Stimulated activated naive CD8-positive, alpha-beta T cell treated with anti-CD3 and anti-CD28 coated beads, Interleukin-15, amount 100 ng/mL, for 72 hours (primary cell): ENCODE results near the gene SLC6A4.

ENCODE experiments used
- ATAC-seq: fragments of 150-1000 bp; cut with Tn5 transposase; 2 replicates; pipeline ENCODE4 v1.10.0; 2021; ENCODE audit warnings: mild to moderate bottlenecking, moderate library complexity
- DNase-seq, 2 donors: peaks; one replicate each; pipeline ENCODE4 v3.0.0; 2021 to 2022
- H3K27ac Mint-ChIP-seq, 2 donors: one replicate each; pipeline ENCODE4 v1.8.0; 2022; ENCODE audit warnings: mild to moderate bottlenecking in 2 of 2, mixed read lengths in 2 of 2, moderate library complexity in 2 of 2
- H3K27me3 Mint-ChIP-seq: one replicate; pipeline ENCODE4 v1.8.0; 2022; ENCODE audit warnings: mixed read lengths
- H3K4me1 Mint-ChIP-seq: one replicate; pipeline ENCODE4 v1.8.0; 2022; ENCODE audit warnings: mild to moderate bottlenecking, mixed read lengths
- H3K4me3 Mint-ChIP-seq, 2 donors: one replicate each; pipeline ENCODE4 v1.8.0; 2022; ENCODE audit warnings: mild to moderate bottlenecking in 2 of 2, mixed read lengths in 2 of 2, moderate library complexity in 1 of 2
- H3K9me3 Mint-ChIP-seq, 2 donors: one replicate each; pipeline ENCODE4 v1.8.0; 2022; ENCODE audit warnings: mixed read lengths in 2 of 2

The SLC6A4 gene

DNA sequence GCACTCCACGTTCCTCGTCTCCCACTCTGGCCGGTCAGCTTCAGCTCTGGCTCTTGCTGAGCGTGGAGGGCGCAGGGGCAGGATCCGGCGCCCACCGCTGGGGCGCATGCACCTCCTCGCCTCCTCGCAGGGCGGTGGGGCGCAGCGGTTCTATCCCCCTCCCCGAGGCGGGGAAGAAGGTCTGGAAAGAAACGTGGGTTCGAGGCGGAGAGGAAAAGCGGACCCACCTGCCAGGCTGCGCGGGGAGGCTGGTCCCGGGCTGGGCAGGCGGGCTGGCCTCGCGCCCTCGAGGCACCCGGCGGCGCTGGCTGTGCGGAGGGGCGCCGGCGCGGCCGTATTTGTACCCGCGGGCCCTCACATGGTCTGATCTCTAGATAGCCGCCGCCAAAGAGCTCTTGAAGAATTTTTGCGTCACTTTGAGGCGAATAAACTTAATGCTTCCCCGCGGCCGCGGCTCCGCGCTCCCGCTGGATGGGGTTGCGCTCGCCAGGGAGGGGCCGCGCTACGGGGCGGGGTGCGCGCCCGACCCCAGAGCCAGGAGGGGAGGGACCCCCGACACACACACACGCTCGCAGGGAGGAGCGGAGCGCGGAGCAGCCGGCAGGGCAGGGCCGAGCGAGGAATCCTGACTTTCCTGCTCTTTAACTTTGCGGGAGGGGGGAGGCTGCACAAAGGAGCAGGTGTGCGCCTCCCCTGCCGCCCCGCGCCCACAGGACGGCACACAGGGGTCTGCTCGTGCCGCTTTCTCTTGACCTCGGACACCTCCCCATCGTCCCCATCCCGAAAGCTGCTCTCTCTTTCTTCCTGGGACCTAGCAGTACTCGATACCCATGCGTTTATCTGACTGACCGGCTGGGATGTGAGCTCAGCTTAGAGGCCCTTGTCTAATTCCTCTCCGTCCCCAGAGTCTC lies at the start of gene SLC6A4:
TSS of gene SLC6A4 (minus strand) at position 312 of the 911 bp plus-strand sequence. CDS start 13,739 bp downstream, outside the sequence.
- peaks cover 42% of the 10 kb centered on the region for H3K4me1 Mint-ChIP-seq
- no peaks in the 10 kb centered on the region for H3K9me3 Mint-ChIP-seq
- H3K27ac Mint-ChIP-seq: no peak within 1 kb of the TSS
- H3K4me3 Mint-ChIP-seq: peak within 1 kb of the TSS; percentile 80 to 82
- DNase-seq (no peak), ATAC-seq (peak; percentile 46)
- H3K27me3 Mint-ChIP-seq: peaks cover 92% of the 10 kb centered on the region

DNA sequence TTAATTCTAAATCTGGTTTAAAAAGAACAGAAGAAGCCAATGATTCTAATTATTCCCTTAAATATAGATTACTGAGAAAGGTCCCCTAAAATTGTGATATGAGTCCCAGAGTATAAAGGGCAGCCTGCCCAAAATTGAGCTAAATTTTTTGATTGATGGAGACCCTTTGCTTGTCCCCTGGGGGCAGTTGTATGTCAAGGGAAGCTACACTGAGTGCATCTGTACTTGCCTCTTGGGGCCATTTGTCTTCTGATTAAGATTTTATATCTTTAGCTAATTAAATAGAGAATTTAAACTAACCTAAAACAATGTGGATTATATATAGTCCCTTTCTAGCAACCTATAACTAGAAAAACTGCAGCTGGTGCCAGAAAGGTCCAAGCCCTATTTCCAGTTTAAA lies 43.7 kb upstream of the SLC6A4 start:
- no peak for DNase-seq
- Mint-ChIP-seq H3K4me3 (no peak overlapping the region), H3K27ac (no peak overlapping the region), H3K27me3 (no peaks in the 10 kb centered on the region), H3K4me1 (no peaks in the 10 kb centered on the region), H3K9me3 (no peaks in the 10 kb centered on the region)
- ATAC-seq: no peak

DNA sequence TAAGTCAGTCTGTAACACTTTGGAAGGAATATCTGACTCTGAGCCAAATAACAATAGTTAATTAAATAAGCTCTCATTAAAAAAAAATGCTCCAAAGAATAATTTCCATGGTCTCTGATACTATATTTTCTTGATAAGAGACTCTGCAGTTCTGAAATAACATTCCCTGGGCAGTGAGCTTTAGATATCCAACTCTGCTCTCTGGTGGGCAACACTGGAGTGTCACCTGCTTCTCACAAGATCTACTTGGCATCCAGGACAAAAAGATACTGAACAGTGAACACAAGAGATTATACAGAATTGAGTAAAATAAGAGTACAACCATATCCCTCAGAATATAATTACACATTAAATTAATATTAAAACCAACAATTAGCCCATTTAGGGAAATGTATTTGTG lies 42.5 kb upstream of the SLC6A4 start:
- H3K27me3 Mint-ChIP-seq: no peaks in the 10 kb centered on the region
- no peak overlapping the region for H3K4me3 Mint-ChIP-seq
- H3K4me1 Mint-ChIP-seq: no peaks in the 10 kb centered on the region
- no peak overlapping the region for H3K27ac Mint-ChIP-seq
- no peak for DNase-seq
- no peaks in the 10 kb centered on the region for H3K9me3 Mint-ChIP-seq
- ATAC-seq: no peak

DNA sequence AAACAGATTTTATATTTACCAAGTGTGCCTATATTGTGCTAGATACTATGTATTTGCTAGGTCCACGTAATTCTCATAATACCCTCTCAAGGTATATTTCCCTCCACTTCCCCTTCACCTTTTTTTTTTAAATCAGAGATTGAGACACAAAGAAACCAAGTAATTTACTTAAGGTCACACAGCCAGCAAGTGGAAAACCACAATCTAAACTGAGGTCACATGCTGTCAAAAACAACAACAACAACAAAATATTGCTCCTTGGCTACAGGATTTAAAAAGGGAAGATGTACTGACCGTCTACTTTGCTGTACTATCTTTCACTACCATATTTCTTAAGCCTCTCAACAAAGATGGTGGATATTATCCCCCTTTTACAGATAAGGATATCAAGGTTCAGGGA lies 40.4 kb upstream of the SLC6A4 start:
- Mint-ChIP-seq H3K4me1 (no peaks in the 10 kb centered on the region), H3K27me3 (no peaks in the 10 kb centered on the region), H3K9me3 (no peaks in the 10 kb centered on the region), H3K27ac (peak overlapping the region in 1 of 2 donors; percentile 6), H3K4me3 (no peak overlapping the region)
- no peak for DNase-seq
- ATAC-seq: no peak

DNA sequence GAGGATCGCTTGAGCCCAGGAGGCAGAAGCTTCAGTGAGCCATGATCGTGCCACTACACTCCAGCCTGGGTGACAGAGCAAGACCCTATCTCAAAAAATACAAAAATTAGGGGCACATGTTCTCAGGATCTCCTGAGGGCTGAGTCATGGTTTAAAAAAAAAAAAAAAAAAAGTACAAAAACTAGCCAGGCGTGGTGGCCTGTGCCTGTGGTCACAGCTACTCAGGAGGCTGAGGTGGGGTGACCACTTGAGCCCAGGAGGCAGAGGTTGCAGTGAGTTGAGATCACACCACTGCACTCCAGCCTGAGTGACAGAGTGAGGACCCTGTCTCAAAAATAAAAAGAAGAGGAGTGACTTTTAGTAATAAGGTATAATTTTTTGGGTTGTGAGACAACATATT lies 39.4 kb upstream of the SLC6A4 start:
- peak overlapping the region in 1 of 2 donors; percentile 54 for H3K27ac Mint-ChIP-seq
- DNase-seq: no peak
- no peaks in the 10 kb centered on the region for H3K27me3 Mint-ChIP-seq
- no peaks in the 10 kb centered on the region for H3K9me3 Mint-ChIP-seq
- no peak for ATAC-seq
- H3K4me1 Mint-ChIP-seq: no peaks in the 10 kb centered on the region
- H3K4me3 Mint-ChIP-seq: no peak overlapping the region

DNA sequence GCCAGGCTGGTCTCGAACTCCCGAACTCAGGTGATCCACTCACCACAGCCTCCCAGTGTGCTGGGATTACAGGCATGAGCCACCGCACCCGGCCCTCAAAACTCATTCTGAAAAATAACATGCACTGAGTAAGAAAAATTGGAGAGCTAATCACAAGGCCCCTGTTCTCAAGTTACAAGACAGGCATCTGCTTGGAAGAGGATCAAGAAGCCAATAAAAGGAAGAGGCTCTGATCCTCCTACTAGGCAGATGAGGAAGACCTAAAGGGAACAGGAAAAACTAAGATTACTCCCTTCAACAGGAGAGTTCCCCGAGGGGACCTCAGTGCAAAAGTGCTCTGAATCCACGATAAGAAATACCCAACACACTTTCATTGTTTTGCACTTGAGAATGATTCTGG lies 37.9 kb upstream of the SLC6A4 start:
- H3K4me3 Mint-ChIP-seq: no peak overlapping the region
- DNase-seq (no peak), ATAC-seq (no peak)
- no peaks in the 10 kb centered on the region for H3K27me3 Mint-ChIP-seq
- no peaks in the 10 kb centered on the region for H3K4me1 Mint-ChIP-seq
- no peak overlapping the region for H3K27ac Mint-ChIP-seq
- no peaks in the 10 kb centered on the region for H3K9me3 Mint-ChIP-seq

DNA sequence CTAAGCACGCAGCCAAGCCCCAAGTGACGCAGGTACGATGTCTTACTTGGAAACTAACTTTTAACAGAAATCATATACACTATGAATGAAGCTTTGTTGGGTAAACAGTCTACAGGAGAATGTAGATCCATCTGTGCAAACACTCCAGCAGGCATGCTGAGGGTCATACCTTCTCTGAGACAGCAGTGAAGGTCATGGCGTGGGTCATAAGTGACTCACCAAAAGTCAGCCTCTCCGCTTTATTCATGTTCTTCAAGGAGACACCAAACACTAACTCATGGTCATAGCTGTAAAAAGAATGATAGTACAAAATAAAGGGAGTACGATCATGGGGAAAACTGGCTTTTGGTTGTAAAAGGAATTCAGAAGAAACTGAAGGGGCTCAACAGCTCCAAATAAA lies 35.6 kb upstream of the SLC6A4 start:
- Mint-ChIP-seq H3K4me1 (no peaks in the 10 kb centered on the region), H3K27ac (no peak overlapping the region), H3K4me3 (no peak overlapping the region), H3K27me3 (no peaks in the 10 kb centered on the region), H3K9me3 (no peaks in the 10 kb centered on the region)
- DNase-seq (no peak), ATAC-seq (no peak)

DNA sequence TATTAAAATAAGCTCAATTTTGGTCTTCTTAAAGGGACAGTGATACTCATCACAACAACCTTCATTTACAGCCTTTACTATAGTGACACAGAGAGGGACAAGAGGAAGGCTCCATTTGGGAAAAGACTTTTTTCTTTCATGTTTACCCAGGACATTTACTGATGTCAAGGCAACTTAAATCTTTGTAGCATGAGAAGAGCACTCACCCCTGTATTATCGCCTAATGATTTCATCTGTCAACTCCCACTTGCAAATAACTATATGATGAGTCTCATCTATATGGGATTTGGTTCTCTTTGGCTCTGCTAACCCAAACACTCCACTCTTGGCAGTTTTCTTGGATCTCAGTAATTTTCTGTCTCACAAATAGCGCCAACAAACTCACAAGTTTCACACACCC lies 32.1 kb upstream of the SLC6A4 start:
- Mint-ChIP-seq H3K27me3 (no peaks in the 10 kb centered on the region), H3K4me3 (no peak overlapping the region), H3K9me3 (no peaks in the 10 kb centered on the region), H3K27ac (no peak overlapping the region), H3K4me1 (no peaks in the 10 kb centered on the region)
- no peak for DNase-seq
- no peak for ATAC-seq

DNA sequence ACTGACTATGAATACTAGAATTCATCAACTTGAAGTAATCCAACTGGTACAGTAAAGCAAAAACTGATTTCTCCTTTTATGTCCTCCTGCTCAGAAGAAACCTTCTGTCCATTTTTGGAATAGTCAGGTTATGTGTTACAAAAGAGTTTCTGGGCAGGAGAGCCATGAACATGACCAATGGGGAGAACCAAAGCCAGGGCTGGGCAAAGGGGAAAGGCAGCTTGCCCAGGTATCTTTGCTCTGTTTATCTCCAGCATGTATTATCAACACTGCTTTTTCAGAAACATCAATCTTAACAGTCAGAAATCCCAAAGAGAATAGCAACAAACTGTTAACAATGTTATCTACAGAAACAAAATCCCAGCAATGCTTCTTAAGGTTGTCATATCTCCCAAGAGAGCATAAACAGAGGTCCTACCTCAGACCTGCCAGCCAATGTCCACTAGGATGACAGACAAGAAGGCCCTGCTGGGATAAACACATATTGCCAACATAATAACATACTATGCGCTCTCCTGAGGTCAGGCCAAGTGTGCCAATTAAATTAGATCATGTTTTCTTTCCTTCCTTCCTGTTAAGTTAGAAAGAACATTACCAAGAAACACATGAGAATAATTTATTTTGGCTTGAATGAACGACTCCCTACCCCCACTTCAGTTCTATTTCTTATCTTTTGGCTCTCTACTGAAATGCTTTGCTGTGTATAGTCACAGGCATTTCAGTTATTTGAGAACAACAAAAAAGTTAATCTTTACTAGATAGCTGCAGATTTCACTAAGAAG lies 28.2 kb upstream of the SLC6A4 start:
- H3K27me3 Mint-ChIP-seq: no peaks in the 10 kb centered on the region
- no peak overlapping the region for H3K27ac Mint-ChIP-seq
- DNase-seq (no peak), ATAC-seq (no peak)
- H3K4me1 Mint-ChIP-seq: peaks cover 6% of the 10 kb centered on the region
- no peaks in the 10 kb centered on the region for H3K9me3 Mint-ChIP-seq
- no peak overlapping the region for H3K4me3 Mint-ChIP-seq

DNA sequence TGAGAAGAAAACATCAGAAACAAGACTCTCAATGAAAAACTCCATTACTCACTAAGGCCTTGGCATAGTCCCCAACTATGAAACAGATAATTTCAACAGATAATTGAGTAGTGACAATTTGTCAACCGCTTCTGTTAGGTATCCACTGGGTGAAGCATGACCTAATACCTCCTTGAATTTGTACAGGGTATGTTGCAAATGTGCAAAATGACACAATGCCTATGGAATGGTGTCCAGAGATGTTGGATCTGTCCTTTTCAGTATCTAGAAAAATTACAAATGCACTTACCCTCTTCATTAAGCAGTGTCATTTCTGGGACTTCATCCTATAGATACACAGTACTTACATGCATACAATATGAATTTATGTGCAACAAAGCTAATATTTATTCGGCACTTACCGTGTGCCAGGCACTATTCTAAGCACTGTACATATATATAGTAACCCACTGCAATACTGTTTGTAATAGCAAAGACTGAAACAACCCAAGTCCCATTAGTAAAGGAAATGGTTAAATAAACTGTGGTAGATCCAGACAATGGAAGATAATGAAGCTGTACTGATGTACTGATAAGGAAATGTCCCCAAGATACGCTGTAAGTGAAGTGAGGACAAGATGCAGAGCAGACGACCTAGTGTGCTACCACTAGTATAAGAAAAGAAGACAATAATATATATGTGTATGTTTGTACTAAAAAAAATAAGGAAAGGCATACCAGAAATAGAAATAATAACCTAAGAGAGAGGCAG lies 21.4 kb upstream of the SLC6A4 start:
- no peak for ATAC-seq
- Mint-ChIP-seq H3K4me1 (peaks cover 11% of the 10 kb centered on the region), H3K9me3 (no peaks in the 10 kb centered on the region), H3K27ac (no peak overlapping the region), H3K4me3 (no peak overlapping the region), H3K27me3 (no peaks in the 10 kb centered on the region)
- no peak for DNase-seq

DNA sequence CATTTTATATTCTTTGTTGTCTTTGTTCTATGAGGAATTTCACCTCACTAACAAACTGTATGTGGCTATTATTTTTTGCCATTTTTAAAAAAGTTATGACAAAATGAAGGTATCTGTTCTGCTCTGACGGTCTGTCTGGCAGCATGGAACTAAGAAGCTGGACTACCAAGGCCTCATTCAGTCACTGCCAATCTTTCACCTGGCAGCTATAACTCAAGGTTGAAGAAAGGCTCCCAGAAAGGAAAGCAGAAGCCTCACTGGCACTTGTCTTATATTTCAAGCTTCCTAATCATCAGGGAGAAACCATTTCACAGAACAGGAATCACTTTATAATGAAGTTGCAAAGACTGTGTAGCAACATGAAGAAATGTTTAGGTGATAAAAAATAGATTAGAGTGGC lies 18.7 kb upstream of the SLC6A4 start:
- no peaks in the 10 kb centered on the region for H3K9me3 Mint-ChIP-seq
- H3K4me3 Mint-ChIP-seq: no peak overlapping the region
- peaks cover 10% of the 10 kb centered on the region for H3K4me1 Mint-ChIP-seq
- H3K27me3 Mint-ChIP-seq: no peaks in the 10 kb centered on the region
- H3K27ac Mint-ChIP-seq: no peak overlapping the region
- no peak for ATAC-seq
- no peak for DNase-seq

DNA sequence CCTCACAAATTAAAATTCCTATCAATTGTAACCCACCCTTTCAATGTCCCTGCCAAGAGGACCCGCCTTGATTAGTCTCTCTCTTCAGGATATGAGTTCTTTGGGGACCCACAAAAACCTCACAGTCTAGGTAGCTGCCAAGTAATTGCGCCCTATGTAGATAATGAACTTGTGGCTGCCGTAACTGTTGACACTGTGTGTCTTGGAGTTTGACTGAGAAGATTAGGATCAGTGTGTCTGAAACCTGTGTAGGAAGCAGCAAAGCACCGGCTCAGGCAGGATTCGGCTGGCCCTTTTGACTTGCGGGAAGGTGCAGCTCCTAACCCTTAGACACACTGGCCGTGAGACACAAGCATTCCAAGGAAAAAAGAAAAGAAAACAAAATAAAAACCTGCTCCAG lies 17.8 kb upstream of the SLC6A4 start:
- Mint-ChIP-seq H3K4me3 (no peak overlapping the region), H3K4me1 (peaks cover 2% of the 10 kb centered on the region), H3K9me3 (no peaks in the 10 kb centered on the region), H3K27me3 (no peaks in the 10 kb centered on the region), H3K27ac (peak overlapping the region in 1 of 2 donors; percentile 67)
- DNase-seq (no peak), ATAC-seq (no peak)

DNA sequence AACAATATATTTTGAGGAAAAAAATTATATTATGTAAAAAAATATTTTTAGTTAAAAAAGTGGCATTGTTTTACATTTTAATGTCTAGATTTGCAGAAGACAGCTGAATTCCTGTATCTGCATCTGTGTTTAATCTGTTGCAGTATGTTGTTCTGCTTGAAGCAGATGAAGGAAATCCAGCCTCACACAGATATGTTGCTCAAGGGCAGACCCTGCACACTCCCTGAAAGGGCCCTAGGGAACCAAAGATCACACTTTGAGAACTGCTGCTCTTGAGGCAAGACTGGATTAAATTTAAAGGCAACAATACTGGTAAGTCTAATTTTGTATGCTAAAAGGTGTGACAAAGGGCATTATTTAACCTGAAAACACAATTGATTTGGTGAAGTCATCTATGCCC lies 16.4 kb upstream of the SLC6A4 start:
- no peak overlapping the region for H3K4me3 Mint-ChIP-seq
- H3K27ac Mint-ChIP-seq: no peak overlapping the region
- DNase-seq: no peak
- no peak for ATAC-seq
- no peaks in the 10 kb centered on the region for H3K9me3 Mint-ChIP-seq
- no peaks in the 10 kb centered on the region for H3K4me1 Mint-ChIP-seq
- H3K27me3 Mint-ChIP-seq: no peaks in the 10 kb centered on the region

DNA sequence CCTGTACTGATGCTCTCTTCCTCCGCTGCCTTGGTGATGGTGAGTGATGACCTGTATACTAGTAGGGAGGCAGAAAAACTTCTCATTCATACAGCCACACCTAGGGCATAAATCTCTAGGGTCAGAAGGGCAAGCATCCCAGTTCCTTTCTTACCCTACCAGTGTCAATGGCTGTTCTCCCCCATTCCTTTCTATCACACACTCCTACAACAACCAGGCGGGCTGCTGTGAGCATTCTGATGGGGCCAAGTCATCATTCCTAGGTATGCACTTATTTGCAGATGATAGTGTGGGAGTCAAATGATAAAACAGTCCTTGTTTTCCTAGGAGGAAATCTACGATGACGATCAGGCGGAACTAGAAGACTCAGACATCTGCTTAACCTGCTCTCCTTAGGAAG lies 14.0 kb upstream of the SLC6A4 start:
- DNase-seq (no peak), ATAC-seq (no peak)
- Mint-ChIP-seq H3K9me3 (no peaks in the 10 kb centered on the region), H3K27ac (no peak overlapping the region), H3K4me1 (no peaks in the 10 kb centered on the region), H3K4me3 (no peak overlapping the region), H3K27me3 (no peaks in the 10 kb centered on the region)

DNA sequence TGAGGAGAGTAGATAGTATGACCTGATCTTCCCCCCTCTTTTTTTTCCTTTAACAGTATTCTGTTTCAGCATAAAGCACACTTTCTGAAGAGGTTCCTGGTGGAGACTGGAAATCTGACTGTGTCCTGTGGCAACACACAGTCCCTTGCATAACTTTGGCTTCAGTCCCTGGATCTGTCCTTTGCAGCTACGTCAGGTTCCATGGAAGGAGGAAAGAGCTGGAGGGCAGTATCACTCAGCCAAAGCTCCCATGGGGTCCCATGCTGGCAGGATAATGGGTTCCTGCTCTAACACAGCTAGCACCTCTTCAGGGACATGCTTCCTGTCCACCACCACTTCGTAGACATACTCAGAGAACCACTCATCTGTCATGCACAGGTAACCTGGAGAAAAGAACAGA lies 13.3 kb upstream of the SLC6A4 start:
- Mint-ChIP-seq H3K9me3 (no peaks in the 10 kb centered on the region), H3K4me1 (no peaks in the 10 kb centered on the region), H3K27me3 (no peaks in the 10 kb centered on the region), H3K27ac (peak overlapping the region; percentile 54 to 86), H3K4me3 (no peak overlapping the region)
- no peak for DNase-seq
- ATAC-seq: no peak

DNA sequence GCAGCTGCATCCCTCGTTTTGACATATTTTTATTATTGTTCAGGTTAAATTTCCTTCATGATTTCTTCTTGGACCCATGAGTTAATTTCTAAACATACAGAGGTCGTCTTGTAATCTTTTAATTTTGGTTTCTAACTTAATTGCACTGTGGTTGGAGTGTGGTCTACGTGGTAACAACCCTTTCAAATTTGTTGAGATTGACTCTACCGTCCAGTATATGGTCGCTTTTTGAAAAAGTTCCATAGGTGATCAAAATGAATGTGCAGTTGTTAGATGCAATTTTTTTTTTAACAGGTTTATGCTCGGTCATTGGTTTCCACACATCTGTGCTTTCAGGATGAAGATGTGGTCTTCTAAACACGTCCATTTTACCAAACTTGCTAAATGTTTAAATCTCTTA lies 11.0 kb upstream of the SLC6A4 start:
- Mint-ChIP-seq H3K27ac (no peak overlapping the region), H3K4me1 (no peaks in the 10 kb centered on the region), H3K27me3 (no peaks in the 10 kb centered on the region), H3K9me3 (no peaks in the 10 kb centered on the region), H3K4me3 (no peak overlapping the region)
- DNase-seq (no peak), ATAC-seq (no peak)
